ENCODE data around the gene RIOK2. TPM values are rescaled to one million over a fixed set of nuclear protein-coding genes. Genes with fewer than 3 reads are reported as not detected.

RIOK2 gene
- total and polyA plus RNA-seq, 2 experiments from 2014 or later, result 34.4 to 44.1 TPM

- no peaks in the 10 kb centered on the region for H3K9me2 ChIP-seq (replicated peaks; ENCODE audit: insufficient read depth)
- no peaks in the 10 kb centered on the region for H3K79me2 ChIP-seq
- TF ChIP-seq EZH2 (IDR thresholded peaks at IDR 0.05; ENCODE audit: borderline replicate concordance), result no peak
- TF ChIP-seq CTCF (IDR thresholded peaks at IDR 0.05; ENCODE audit: poor library complexity), result no peak
- no peak for TF ChIP-seq EZH2phosphoT487 (IDR thresholded peaks at IDR 0.05; ENCODE audit: low read depth, severe bottlenecking, unreplicated experiment)
- H4K20me1 ChIP-seq (ENCODE audit: insufficient read depth, poor library complexity, severe bottlenecking), result no peaks in the 10 kb centered on the region
- peaks cover 20% of the 10 kb centered on the region for H3K4me1 ChIP-seq (ENCODE audit: insufficient read depth)
- no peaks in the 10 kb centered on the region for H3K27me3 ChIP-seq
- no peaks in the 10 kb centered on the region for H3K36me3 ChIP-seq (replicated peaks; ENCODE audit: insufficient read depth, low read depth)
- H3K9me3 ChIP-seq (ENCODE audit: low read depth), result no peaks in the 10 kb centered on the region
- WGBS (ENCODE audit: low lambda C conversion rate, missing lambda C conversion rate), result 5% methylated on average over 4 of the region's 4 CpGs
- peak overlapping the region; percentile 36 for H3K4me2 ChIP-seq
- no peak overlapping the region for H3K4me3 ChIP-seq
- H3K27ac ChIP-seq, result peak overlapping the region; percentile 12
- peak; percentile 48 for DNase-seq (ENCODE audit: low spot score)
- H2AFZ ChIP-seq, result no peak overlapping the region
These were observed 71.4 kb downstream of the RIOK2 start for GRCh38 chr5:97111616-97112015.

GRCh38 chr5:97111004-97111403 lies 72.0 kb downstream of the RIOK2 start:
- Histone ChIP-seq H3K9me3 (ENCODE audit: low read depth) (no peaks in the 10 kb centered on the region), H3K36me3 (replicated peaks; ENCODE audit: insufficient read depth, low read depth) (no peaks in the 10 kb centered on the region), H3K4me3 (no peak overlapping the region), H3K9me2 (replicated peaks; ENCODE audit: insufficient read depth) (no peaks in the 10 kb centered on the region), H3K27me3 (no peaks in the 10 kb centered on the region), H3K4me2 (peak overlapping the region; percentile 36), H2AFZ (no peak overlapping the region), H4K20me1 (ENCODE audit: insufficient read depth, poor library complexity, severe bottlenecking) (no peaks in the 10 kb centered on the region), H3K4me1 (ENCODE audit: insufficient read depth) (peaks cover 23% of the 10 kb centered on the region), H3K27ac (peak overlapping the region; percentile 19), H3K79me2 (no peaks in the 10 kb centered on the region)
- no peak for DNase-seq (ENCODE audit: low spot score)
- TF ChIP-seq CTCF (IDR thresholded peaks at IDR 0.05; ENCODE audit: poor library complexity) (no peak), EZH2phosphoT487 (IDR thresholded peaks at IDR 0.05; ENCODE audit: low read depth, severe bottlenecking, unreplicated experiment) (no peak), EZH2 (IDR thresholded peaks at IDR 0.05; ENCODE audit: borderline replicate concordance) (no peak)
- 42% methylated on average over 5 of the region's 5 CpGs for WGBS (ENCODE audit: low lambda C conversion rate, missing lambda C conversion rate)

Small RNA genes lying within 50 kb of the gene (small RNA-seq; reads per million reads assigned to genes)
- gene RNU1-73P, result not detected

Other genes with a start within 250 kb of the RIOK2 start
- gene LNPEP, start 247.2 kb downstream of the RIOK2 start, total RNA-seq, result 32.6 and 46.8 TPM in 2 replicates
- 4.9 and 7.1 TPM in 2 replicates for gene LNPEP, start 247.2 kb downstream of the RIOK2 start, polyA plus RNA-seq
- 4.7 and 6.2 TPM in 2 replicates for gene LIX1, start 40.6 kb downstream of the RIOK2 start, total RNA-seq
- 2.4 and 4.3 TPM in 2 replicates for gene LIX1, start 40.6 kb downstream of the RIOK2 start, polyA plus RNA-seq

Data from hepatocyte (in vitro differentiated cells).